Measurements from ENCODE around the gene LGALS4.

DNA sequence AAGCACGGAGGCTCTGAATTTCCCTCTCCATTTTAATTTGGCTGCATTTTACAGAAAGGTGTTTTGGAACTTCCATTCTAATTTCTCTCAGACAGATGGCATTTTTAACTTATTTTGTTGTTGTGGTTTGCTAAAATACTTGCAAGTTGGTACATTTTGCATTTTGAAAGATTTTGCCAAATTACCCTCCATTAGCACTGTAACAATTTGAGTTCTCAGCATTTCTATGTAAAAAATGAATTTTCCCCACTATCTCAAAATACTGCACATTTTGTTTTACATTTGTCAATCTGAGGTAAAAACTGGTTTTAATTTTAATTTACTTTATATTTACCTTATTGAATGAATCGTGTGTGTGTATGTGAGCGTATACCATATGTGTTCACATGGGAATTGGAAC, 44.1 kb upstream of the LGALS4 start:
- TF ChIP-seq EZH2 (IDR thresholded peaks at IDR 0.05; ENCODE audit: insufficient read depth, poor library complexity, severe bottlenecking) (no peak), EZH2phosphoT487 (IDR thresholded peaks at IDR 0.05; ENCODE audit: insufficient read depth, low read depth) (no peak)
